GM12878 (cell line): ENCODE data around the gene ARHGAP15. TPM values are rescaled to one million over a fixed set of nuclear protein-coding genes. Genes with fewer than 3 reads are reported as not detected.

Experiments used
- ATAC-seq: fragments of 200-7000 bp; cut with Tn5 transposase; 3 replicates; pipeline ENCODE4 v1.9.1; 2020; ENCODE audit warnings: mild to moderate bottlenecking, moderate library complexity
- BruUV-seq: library from RNA; stranded (reverse); fragments of 400-500 nt; replicated peaks from 2 replicates; lab custom pipeline; 2021; lab: Mats Ljungman, UMichigan
- CTCF ChIA-PET: fragments of 300-600 bp; sonication (Branson Sonifier 250); formaldehyde crosslinking; extraction: SDS; loops from one replicate; lab custom pipeline; 2021; ENCODE audit warnings: inconsistent platforms; lab: Yijun Ruan, JAX
- POLR2A ChIA-PET: fragments of 350-600 bp; formaldehyde crosslinking; extraction: SDS; loops from one replicate; lab custom pipeline; 2021; ENCODE audit warnings: inconsistent platforms; lab: Charles Lee
- RAD21 ChIA-PET: fragments of 300-600 bp; sonication (Branson Sonifier 250); formaldehyde crosslinking; loops from one replicate; lab custom pipeline; 2023; ENCODE audit warnings: antibody characterized with exemption; ENCODE audit not compliant: unreplicated experiment; lab: Charles Lee
- SMC1A ChIA-PET: fragments of 300-600 bp; sonication (Branson Sonifier 250); formaldehyde crosslinking; loops from one replicate; lab custom pipeline; 2023; ENCODE audit not compliant: unreplicated experiment, uncharacterized antibody; lab: Charles Lee
- DNase-seq: peaks from one replicate; pipeline ENCODE4 v3.0.0-alpha.2; 2011; ENCODE audit warnings: low read depth, low spot score
- FAIRE-seq: peaks from 3 replicates; lab custom pipeline; 2011; peaks lifted over from hg19 to GRCh38; lab: Jason Lieb, UNC
- H2AFZ ChIP-seq: 2 replicates; pipeline ENCODE4 v1.6.0; 2011; ENCODE audit warnings: low read depth, low read length, control low read depth; ENCODE audit not compliant: control insufficient read depth
- H3K27ac ChIP-seq: 2 replicates; pipeline ENCODE4 v1.5.1; 2011; ENCODE audit warnings: control low read depth; ENCODE audit not compliant: control insufficient read depth, insufficient read depth
- H3K27me3 ChIP-seq, 2 experiments: replicated peaks in 1 of 2; 2 replicates each; pipeline versions ENCODE4 v1.6.0 to v1.6.1; 2011; ENCODE audit warnings: low read length in 1 of 2; ENCODE audit not compliant: control insufficient read depth in 2 of 2, insufficient read depth in 2 of 2
- H3K36me3 ChIP-seq, 2 experiments: 2 replicates each; pipeline ENCODE4 v1.5.1; 2011; ENCODE audit warnings: low read length in 1 of 2; ENCODE audit not compliant: control insufficient read depth in 2 of 2, insufficient read depth in 2 of 2
- H3K4me1 ChIP-seq: 2 replicates; pipeline ENCODE4 v1.6.1; 2011; ENCODE audit warnings: mild to moderate bottlenecking, low read length, moderate library complexity, mixed read lengths; ENCODE audit not compliant: control insufficient read depth, insufficient read depth
- H3K4me2 ChIP-seq: 2 replicates; pipeline ENCODE4 v1.6.0; 2011; ENCODE audit warnings: control low read depth; ENCODE audit not compliant: control insufficient read depth, insufficient read depth
- H3K4me3 ChIP-seq: fragments of 200-600 bp; sonication (generic); 2 replicates; pipeline ENCODE4 v1.5.1; 2016
- H3K79me2 ChIP-seq: 2 replicates; pipeline ENCODE4 v1.6.0; 2011; ENCODE audit warnings: low read length; ENCODE audit not compliant: control insufficient read depth, insufficient read depth
- H3K9ac ChIP-seq: 2 replicates; pipeline ENCODE4 v1.8.0; 2011; ENCODE audit warnings: low read length, control low read depth, mixed read lengths; ENCODE audit not compliant: control insufficient read depth, insufficient read depth
- H3K9me3 ChIP-seq: replicated peaks from 3 replicates; pipeline ENCODE4 v1.5.1; 2011; ENCODE audit warnings: mild to moderate bottlenecking, low read length; ENCODE audit not compliant: control insufficient read depth, insufficient read depth
- H4K20me1 ChIP-seq: 2 replicates; pipeline ENCODE4 v1.6.0; 2011; ENCODE audit not compliant: control insufficient read depth, insufficient read depth
- E2F8 ChIP-seq: fragments of 450-650 bp; IDR thresholded peaks from 2 replicates; pipeline ENCODE4 v1.6.1; 2018; ENCODE audit warnings: mild to moderate bottlenecking, low read depth, moderate library complexity; ENCODE audit not compliant: partially characterized antibody
- EP300 ChIP-seq, 2 experiments: fragments of 150-350 bp in 1 of 2; IDR thresholded peaks; 2 replicates each; pipeline ENCODE4 v1.6.1; 2011 to 2012; ENCODE audit warnings: low read depth in 2 of 2, low read length in 2 of 2, borderline replicate concordance in 1 of 2, improper control_type of control experiment in 1 of 2, inconsistent platforms in 1 of 2; ENCODE audit not compliant: control insufficient read depth in 1 of 2
- MTA3 ChIP-seq: IDR thresholded peaks from 2 replicates; pipeline ENCODE4 v1.6.1; 2012; ENCODE audit warnings: low read length, inconsistent platforms, borderline replicate concordance
- NFYA ChIP-seq: IDR thresholded peaks from 2 replicates; pipeline ENCODE4 v1.6.1; 2011; ENCODE audit warnings: low read depth, mild to moderate bottlenecking, low read length, improper control_type of control experiment, borderline replicate concordance
- RFX5 ChIP-seq: IDR thresholded peaks from 2 replicates; pipeline ENCODE4 v1.6.1; 2011; ENCODE audit warnings: low read depth, low read length, improper control_type of control experiment
- SKIL ChIP-seq: fragments of 450-650 bp; IDR thresholded peaks from 2 replicates; pipeline ENCODE4 v1.6.1; 2017; ENCODE audit warnings: mild to moderate bottlenecking, low read depth, inconsistent platforms; ENCODE audit not compliant: poor library complexity, severe bottlenecking
- ZBED1 ChIP-seq: IDR thresholded peaks from 2 replicates; pipeline ENCODE4 v1.6.1; 2016; ENCODE audit warnings: borderline replicate concordance
- ZSCAN29 ChIP-seq: fragments of 450-650 bp; IDR thresholded peaks from 2 replicates; pipeline ENCODE4 v1.6.1; 2017; ENCODE audit warnings: mild to moderate bottlenecking, moderate library complexity
- WGBS: methylation state at CpG from one replicate; pipeline ENCODE4 v1.1.6; 2016; ENCODE audit warnings: low lambda C conversion rate; ENCODE audit not compliant: insufficient replicate concordance, insufficient coverage; ENCODE audit errors: missing lambda C conversion rate; 5-methylcytosine and 5-hydroxymethylcytosine counted together
- in situ Hi-C: fragments of 300-500 bp; cut with MboI; formaldehyde crosslinking; loops from 9 replicates; pipeline ENCODE4 v1.14.3; 2018; ENCODE audit warnings: mixed read lengths
- intact Hi-C: fragments of 100-400 bp; cut with micrococcal nuclease; formaldehyde crosslinking; loops from one replicate; pipeline ENCODE4 v1.14.2; 2022; ENCODE audit not compliant: unreplicated experiment
- polyA plus RNA-seq, 11 experiments: library from polyadenylated mRNA; depleted of rRNA in 4 of 11; unstranded in 6 of 11; stranded (reverse) in 5 of 11; fragments of >200 nt; fragmentation: Nextera tagmentation in 4 of 11; fragmentation: Illumina TruSeq in 1 of 11; extraction: Ambion mirVana in 4 of 11; extraction: Trizol in 1 of 11; gene quantifications; 1 replicate in 1 of 11; 2 replicates in 10 of 11; pipeline versions ENCODE4 v1.2.1 to v1.2.3, GENCODE V29; 2011 to 2016; ENCODE audit warnings: inconsistent platforms in 2 of 11, missing spikeins in 2 of 11, low read depth in 1 of 11
- total RNA-seq, 4 experiments: library from RNA; depleted of rRNA in 3 of 4; stranded (reverse); fragments of >200 nt in 3 of 4; fragmentation: Illumina TruSeq in 1 of 4; extraction: Trizol in 1 of 4; gene quantifications; 2 replicates each; pipeline versions ENCODE4 v1.2.1 to v1.2.3, GENCODE V29; 2013 to 2021
- TF ChIP-seq, protein P1 (sequence below): fragments of 150-350 bp; IDR thresholded peaks from 2 replicates; pipeline ENCODE4 v1.6.1; 2016; ENCODE audit warnings: low read depth, low read length

Gene ARHGAP15
- total and polyA plus RNA-seq, 10 of the 15 experiments (the other 5 are each of a cell fraction or from before 2014, with no cell fraction given): 38.0 to 92.6 (median 66.7) TPM

DNA sequence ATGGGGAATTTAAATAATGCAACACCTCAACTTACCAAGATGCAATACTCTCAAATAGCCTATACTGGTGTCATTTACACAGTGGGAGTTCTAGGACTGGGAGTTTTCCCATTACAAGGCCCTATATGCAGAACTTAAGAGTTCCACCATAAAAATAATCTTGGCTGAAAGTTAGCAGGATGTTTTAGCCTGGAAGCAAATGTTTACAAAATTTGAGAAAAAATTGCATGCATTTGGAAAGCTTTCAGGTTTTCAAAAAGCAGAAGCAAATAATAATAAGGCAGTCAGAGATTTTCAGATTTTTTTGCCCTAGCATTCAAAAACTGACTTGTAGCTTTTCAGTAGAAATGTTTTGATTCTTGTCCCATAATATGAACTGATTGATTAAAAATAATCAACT lies 397.3 kb downstream of the ARHGAP15 start (continued):
- TF ChIP-seq, protein P1, sequence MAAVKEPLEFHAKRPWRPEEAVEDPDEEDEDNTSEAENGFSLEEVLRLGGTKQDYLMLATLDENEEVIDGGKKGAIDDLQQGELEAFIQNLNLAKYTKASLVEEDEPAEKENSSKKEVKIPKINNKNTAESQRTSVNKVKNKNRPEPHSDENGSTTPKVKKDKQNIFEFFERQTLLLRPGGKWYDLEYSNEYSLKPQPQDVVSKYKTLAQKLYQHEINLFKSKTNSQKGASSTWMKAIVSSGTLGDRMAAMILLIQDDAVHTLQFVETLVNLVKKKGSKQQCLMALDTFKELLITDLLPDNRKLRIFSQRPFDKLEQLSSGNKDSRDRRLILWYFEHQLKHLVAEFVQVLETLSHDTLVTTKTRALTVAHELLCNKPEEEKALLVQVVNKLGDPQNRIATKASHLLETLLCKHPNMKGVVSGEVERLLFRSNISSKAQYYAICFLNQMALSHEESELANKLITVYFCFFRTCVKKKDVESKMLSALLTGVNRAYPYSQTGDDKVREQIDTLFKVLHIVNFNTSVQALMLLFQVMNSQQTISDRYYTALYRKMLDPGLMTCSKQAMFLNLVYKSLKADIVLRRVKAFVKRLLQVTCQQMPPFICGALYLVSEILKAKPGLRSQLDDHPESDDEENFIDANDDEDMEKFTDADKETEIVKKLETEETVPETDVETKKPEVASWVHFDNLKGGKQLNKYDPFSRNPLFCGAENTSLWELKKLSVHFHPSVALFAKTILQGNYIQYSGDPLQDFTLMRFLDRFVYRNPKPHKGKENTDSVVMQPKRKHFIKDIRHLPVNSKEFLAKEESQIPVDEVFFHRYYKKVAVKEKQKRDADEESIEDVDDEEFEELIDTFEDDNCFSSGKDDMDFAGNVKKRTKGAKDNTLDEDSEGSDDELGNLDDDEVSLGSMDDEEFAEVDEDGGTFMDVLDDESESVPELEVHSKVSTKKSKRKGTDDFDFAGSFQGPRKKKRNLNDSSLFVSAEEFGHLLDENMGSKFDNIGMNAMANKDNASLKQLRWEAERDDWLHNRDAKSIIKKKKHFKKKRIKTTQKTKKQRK: no peak
- TF ChIP-seq MTA3 (no peak), E2F8 (no peak), ZBED1 (no peak)

DNA sequence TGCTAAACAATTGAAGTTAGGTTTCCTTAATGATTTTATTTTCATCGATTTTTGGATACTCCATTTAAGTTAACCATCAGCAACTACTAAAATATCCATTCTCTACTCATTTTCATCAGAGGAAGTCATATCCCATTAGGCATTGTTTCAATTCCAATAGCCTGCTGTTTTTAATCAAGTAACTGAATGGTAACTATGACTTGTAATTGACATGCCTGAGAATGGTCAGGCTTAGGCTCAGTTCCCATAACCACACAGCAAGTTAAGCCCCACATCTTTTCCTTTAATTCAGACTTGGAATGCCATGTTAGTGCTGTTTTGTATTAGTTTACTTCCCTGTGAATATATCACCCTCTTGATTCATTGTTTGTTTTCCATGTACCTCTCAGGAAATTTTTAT lies 398.8 kb downstream of the ARHGAP15 start:
- BruUV-seq: no TSS peak
- DNase-seq (no peak), ATAC-seq (no peak), FAIRE-seq (peak; percentile 27)
- Histone ChIP-seq H2AFZ (no peak overlapping the region), H3K9ac (no peak overlapping the region), H4K20me1 (no peaks in the 10 kb centered on the region), H3K79me2 (no peaks in the 10 kb centered on the region), H3K4me2 (no peak overlapping the region), H3K4me3 (no peak overlapping the region), H3K27me3 (no peaks in the 10 kb centered on the region), H3K36me3 (no peaks in the 10 kb centered on the region; a peak in 1 of 4 replicates), H3K9me3 (no peaks in the 10 kb centered on the region), H3K27ac (no peak overlapping the region), H3K4me1 (no peaks in the 10 kb centered on the region)
- ChIA-PET CTCF (no interaction called here), SMC1A (interaction anchor here (1.4 kb wide), 1 partner anchor 417 kb away, joined by 3 read pairs; no protein-coding TSS in a partner anchor), RAD21 (no interaction called here), POLR2A (interaction anchor here (0.6 kb wide), 1 partner anchor 20 kb away, joined by 4 read pairs; no protein-coding TSS in a partner anchor)
- 52% methylated on average over 1 of the region's 1 CpG for WGBS
- in situ Hi-C loops (no loop called here), intact Hi-C loops (no loop called here)
- TF ChIP-seq EP300 (IDR thresholded peaks at IDR 0.05; ENCODE audit: borderline replicate concordance in 1 of 2, control insufficient read depth in 1 of 2, low read depth in 2 of 2, low read length in 2 of 2) (no peak), RFX5 (no peak), E2F8 (no peak), MTA3 (no peak), ZSCAN29 (no peak), SKIL (no peak), NFYA (no peak)
